Measurements from ENCODE around the gene DEPDC1B. TPM values are rescaled to one million over a fixed set of nuclear protein-coding genes. Genes with fewer than 3 reads are reported as not detected.

DEPDC1B gene
- total RNA-seq, 6 experiments from 2014 or later = 2.7 to 8.5 (median 6.5) TPM

DNA sequence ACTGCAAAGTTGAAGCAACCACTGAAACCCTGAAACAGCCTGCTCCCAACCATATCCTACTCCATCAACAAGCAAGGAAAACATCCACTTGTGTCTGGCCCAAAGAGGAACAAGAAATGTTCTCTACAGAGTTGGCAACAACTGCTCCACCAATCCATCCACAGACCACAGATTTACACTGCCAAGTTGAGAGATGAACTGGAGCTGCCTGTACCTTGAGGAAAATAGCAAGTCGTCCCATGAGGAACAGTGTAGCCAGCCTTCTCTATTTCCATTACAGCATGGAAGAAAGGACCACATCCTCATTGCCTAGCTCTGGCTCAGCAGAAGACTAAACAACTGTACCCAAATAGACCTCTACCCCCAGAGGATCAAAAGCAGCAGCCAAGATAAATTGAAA lies 60.4 kb downstream of the DEPDC1B start:
- DNase-seq = no peak
- Mint-ChIP-seq H3K27ac (no peak overlapping the region), H3K4me3 (no peak overlapping the region), H3K4me1 (ENCODE audit: low read depth) (peaks cover 8% of the 10 kb centered on the region), H3K36me3 (ENCODE audit: low read depth) (peaks cover 5% of the 10 kb centered on the region; the same call in 1 of the 2 replicates), H3K27me3 (ENCODE audit: insufficient read depth) (no peaks in the 10 kb centered on the region; the same call in 1 of the 2 replicates), H3K9me3 (no peaks in the 10 kb centered on the region; the same call in 1 of the 2 replicates)
- TF ChIP-seq, protein P1, sequence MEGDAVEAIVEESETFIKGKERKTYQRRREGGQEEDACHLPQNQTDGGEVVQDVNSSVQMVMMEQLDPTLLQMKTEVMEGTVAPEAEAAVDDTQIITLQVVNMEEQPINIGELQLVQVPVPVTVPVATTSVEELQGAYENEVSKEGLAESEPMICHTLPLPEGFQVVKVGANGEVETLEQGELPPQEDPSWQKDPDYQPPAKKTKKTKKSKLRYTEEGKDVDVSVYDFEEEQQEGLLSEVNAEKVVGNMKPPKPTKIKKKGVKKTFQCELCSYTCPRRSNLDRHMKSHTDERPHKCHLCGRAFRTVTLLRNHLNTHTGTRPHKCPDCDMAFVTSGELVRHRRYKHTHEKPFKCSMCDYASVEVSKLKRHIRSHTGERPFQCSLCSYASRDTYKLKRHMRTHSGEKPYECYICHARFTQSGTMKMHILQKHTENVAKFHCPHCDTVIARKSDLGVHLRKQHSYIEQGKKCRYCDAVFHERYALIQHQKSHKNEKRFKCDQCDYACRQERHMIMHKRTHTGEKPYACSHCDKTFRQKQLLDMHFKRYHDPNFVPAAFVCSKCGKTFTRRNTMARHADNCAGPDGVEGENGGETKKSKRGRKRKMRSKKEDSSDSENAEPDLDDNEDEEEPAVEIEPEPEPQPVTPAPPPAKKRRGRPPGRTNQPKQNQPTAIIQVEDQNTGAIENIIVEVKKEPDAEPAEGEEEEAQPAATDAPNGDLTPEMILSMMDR (IDR thresholded peaks at IDR 0.05) = no peak

DNA sequence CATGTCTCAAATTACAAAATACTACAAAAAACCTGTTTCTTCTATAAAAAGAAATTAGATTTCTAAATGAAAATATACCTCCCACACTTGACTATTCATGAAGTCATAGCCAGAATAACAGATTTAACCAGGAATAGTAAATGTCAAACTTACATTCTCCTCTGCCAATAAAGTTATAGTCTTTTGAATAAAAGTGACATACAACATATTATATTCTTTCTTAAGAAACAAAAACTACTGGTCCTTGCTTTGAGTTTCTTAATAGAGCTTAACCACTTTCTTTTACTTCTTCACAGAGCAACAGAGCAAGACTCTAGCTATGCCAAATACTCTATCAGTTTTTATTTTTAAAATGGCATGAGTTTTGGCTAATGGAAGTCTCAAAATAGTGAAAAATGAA lies 61.7 kb downstream of the DEPDC1B start:
- H3K4me3 Mint-ChIP-seq = no peak overlapping the region
- H3K27me3 Mint-ChIP-seq (ENCODE audit: insufficient read depth) = no peaks in the 10 kb centered on the region; the same call in 1 of the 2 replicates
- DNase-seq = no peak
- peaks cover 5% of the 10 kb centered on the region; the same call in 1 of the 2 replicates for H3K36me3 Mint-ChIP-seq (ENCODE audit: low read depth)
- no peak overlapping the region for H3K27ac Mint-ChIP-seq
- peaks cover 16% of the 10 kb centered on the region for H3K4me1 Mint-ChIP-seq (ENCODE audit: low read depth)
- no peaks in the 10 kb centered on the region; the same call in 1 of the 2 replicates for H3K9me3 Mint-ChIP-seq
- TF ChIP-seq, protein P1 (IDR thresholded peaks at IDR 0.05) = no peak

- peaks cover 21% of the 10 kb centered on the region for H3K4me1 Mint-ChIP-seq (ENCODE audit: low read depth)
- H3K4me3 Mint-ChIP-seq = no peak overlapping the region
- H3K36me3 Mint-ChIP-seq (ENCODE audit: low read depth) = peaks cover 5% of the 10 kb centered on the region; the same call in 1 of the 2 replicates
- H3K9me3 Mint-ChIP-seq = no peaks in the 10 kb centered on the region; the same call in 1 of the 2 replicates
- TF ChIP-seq, protein P1 (IDR thresholded peaks at IDR 0.05) = no peak
- H3K27me3 Mint-ChIP-seq (ENCODE audit: insufficient read depth) = no peaks in the 10 kb centered on the region; the same call in 1 of the 2 replicates
- no peak overlapping the region for H3K27ac Mint-ChIP-seq
- DNase-seq = no peak
Measured at GRCh38 chr5:60636644-60637043, 63.3 kb downstream of the DEPDC1B start.

- H3K27ac Mint-ChIP-seq = no peak overlapping the region
- no peak for DNase-seq
- no peak overlapping the region for H3K4me3 Mint-ChIP-seq
- no peaks in the 10 kb centered on the region; the same call in 1 of the 2 replicates for H3K9me3 Mint-ChIP-seq
- no peaks in the 10 kb centered on the region; the same call in 1 of the 2 replicates for H3K27me3 Mint-ChIP-seq (ENCODE audit: insufficient read depth)
- TF ChIP-seq, protein P1 (IDR thresholded peaks at IDR 0.05) = no peak
- H3K36me3 Mint-ChIP-seq (ENCODE audit: low read depth) = peaks cover 7% of the 10 kb centered on the region
- peaks cover 21% of the 10 kb centered on the region for H3K4me1 Mint-ChIP-seq (ENCODE audit: low read depth)
Measured at GRCh38 chr5:60636001-60636400, 64.0 kb downstream of the DEPDC1B start.

GRCh38 chr5:60634051-60634450 lies 65.9 kb downstream of the DEPDC1B start:
- no peak overlapping the region for H3K27ac Mint-ChIP-seq
- TF ChIP-seq, protein P1 (IDR thresholded peaks at IDR 0.05) = no peak
- H3K4me3 Mint-ChIP-seq = no peak overlapping the region
- no peaks in the 10 kb centered on the region; the same call in 1 of the 2 replicates for H3K27me3 Mint-ChIP-seq (ENCODE audit: insufficient read depth)
- DNase-seq = no peak
- H3K36me3 Mint-ChIP-seq (ENCODE audit: low read depth) = peaks cover 11% of the 10 kb centered on the region
- peaks cover 21% of the 10 kb centered on the region for H3K4me1 Mint-ChIP-seq (ENCODE audit: low read depth)
- no peaks in the 10 kb centered on the region; the same call in 1 of the 2 replicates for H3K9me3 Mint-ChIP-seq

All from HFFc6 (cell line).